Epithelial cell of proximal tubule (primary cell): ENCODE measurements around the gene LNPK. TPM values are rescaled to one million over a fixed set of nuclear protein-coding genes. Genes with fewer than 3 reads are reported as not detected.
"Not testable (repeated sequence)": the region's sequence is repeated elsewhere in the genome, so short reads cannot be mapped to it uniquely, and the experiment has no call there.

Source experiments
- DNase-seq: peaks from one replicate; pipeline ENCODE4 v3.0.0-alpha.2; 2011; ENCODE audit warnings: low read depth
- H3K4me3 ChIP-seq: 2 replicates; pipeline ENCODE4 v1.5.1; 2011; ENCODE audit warnings: low read depth, mild to moderate bottlenecking, low read length
- CTCF ChIP-seq: conservative IDR thresholded peaks from 2 replicates; pipeline ENCODE4 v1.5.1; 2012; ENCODE audit warnings: low read depth, mild to moderate bottlenecking, low read length
- total RNA-seq: library from RNA; depleted of rRNA; stranded (reverse); fragments of >200 nt; gene quantifications from 2 replicates; pipeline ENCODE4 v1.2.3, GENCODE V29; 2015

LNPK gene
- total RNA-seq, 1 donor from 2014 or later = 22.5 TPM

GRCh38 chr2:175904035-175904434 lies 98.0 kb downstream of the LNPK start:
- H3K4me3 ChIP-seq = no peak overlapping the region
- no peak for DNase-seq
- no peak for TF ChIP-seq CTCF

GRCh38 chr2:175903384-175903936 lies 98.6 kb downstream of the LNPK start:
- no peak for TF ChIP-seq CTCF
- H3K4me3 ChIP-seq = no peak overlapping the region
- DNase-seq = no peak

- not testable (repeated sequence) for H3K4me3 ChIP-seq, DNase-seq
These were observed 106.1 kb downstream of the LNPK start for GRCh38 chr2:175895957-175896356.

- no peak for DNase-seq
- H3K4me3 ChIP-seq = no peak overlapping the region
- TF ChIP-seq CTCF = no peak
These were observed 110.0 kb downstream of the LNPK start for GRCh38 chr2:175892046-175892445.

GRCh38 chr2:175890636-175891242 lies 111.3 kb downstream of the LNPK start:
- DNase-seq = no peak
- no peak for TF ChIP-seq CTCF
- H3K4me3 ChIP-seq = no peak overlapping the region

- no peak for DNase-seq
- H3K4me3 ChIP-seq = no peak overlapping the region
- no peak for TF ChIP-seq CTCF
These were observed 112.3 kb downstream of the LNPK start for GRCh38 chr2:175889701-175890302.

GRCh38 chr2:175887776-175888175 lies 114.3 kb downstream of the LNPK start:
- H3K4me3 ChIP-seq = no peak overlapping the region
- no peak for DNase-seq
- TF ChIP-seq CTCF = no peak
